Measurements from ENCODE around the gene PNRC1. TPM values are rescaled to one million over a fixed set of nuclear protein-coding genes. Genes with fewer than 3 reads are reported as not detected.
A peak's percentile ranks its signal among the peaks of the same experiment; 100 is the strongest.

The PNRC1 gene
- total RNA-seq, 1 donor = 95.2 TPM

DNA sequence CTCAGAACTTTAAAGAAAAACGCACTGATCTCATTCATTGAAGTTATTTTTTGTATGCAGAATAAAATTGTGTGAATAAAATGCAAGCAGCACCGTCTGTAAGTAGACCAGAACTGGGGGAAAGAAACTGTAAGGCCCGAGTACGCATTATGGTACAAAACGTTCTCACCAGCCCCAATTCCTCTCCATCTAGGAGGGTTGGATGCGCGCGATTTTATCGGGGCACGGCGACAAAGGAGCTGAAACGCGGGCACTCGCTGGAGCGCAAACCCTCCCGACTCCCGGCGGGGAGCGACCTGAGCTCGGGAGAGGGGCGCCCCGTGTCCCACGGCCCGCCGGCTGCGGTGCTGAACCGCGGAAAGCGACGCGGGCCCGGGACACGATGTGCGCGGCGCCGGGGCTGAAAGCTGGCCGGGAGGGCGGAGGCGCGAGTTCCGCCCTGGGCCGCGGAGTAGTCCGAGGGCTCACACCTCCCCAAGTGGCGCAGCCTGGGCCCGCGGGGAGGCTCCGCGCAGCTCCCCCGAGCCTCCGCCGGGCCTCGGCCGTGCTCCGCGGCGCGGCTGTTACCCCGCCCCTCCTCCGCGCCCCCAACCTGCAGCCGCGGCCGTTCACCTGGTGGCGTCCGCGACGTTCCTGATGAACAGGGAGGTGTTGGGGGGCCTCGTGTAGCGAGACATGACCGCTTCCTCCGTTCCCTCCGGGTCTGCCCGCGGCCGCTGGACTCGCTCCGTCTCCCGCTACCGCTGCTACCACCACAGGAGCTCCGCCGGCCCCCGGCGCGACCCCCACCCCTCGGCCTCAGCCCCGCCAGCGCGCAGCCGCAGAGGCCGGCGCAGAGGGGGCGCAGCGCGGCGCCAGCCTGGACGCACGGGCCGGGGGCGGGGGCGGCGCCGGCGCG, 36.9 kb downstream of the PNRC1 start, which contains the start of gene SRSF12:
Gene SRSF12, minus strand, starts transcription at position 861 of the 898 bp plus-strand sequence. Its CDS starts 184 bp downstream, at position 677.
- DNase-seq (ENCODE audit: insufficient read length, low spot score, missing footprints) = peak; percentile 95
- Histone ChIP-seq H3K4me1 (ENCODE audit: insufficient read depth, low read length) (no peaks in the 10 kb centered on the region), H4K20me1 (ENCODE audit: insufficient read depth, low read length) (no peaks in the 10 kb centered on the region), H3K27ac (ENCODE audit: low read depth, low read length) (no peak within 1 kb of the TSS), H2AFZ (ENCODE audit: low read length) (peak within 1 kb of the TSS; percentile 65), H3K9me3 (ENCODE audit: low read depth, low read length) (no peaks in the 10 kb centered on the region), H3K36me3 (ENCODE audit: insufficient read depth, low read length) (no peaks in the 10 kb centered on the region), H3K4me2 (ENCODE audit: insufficient read depth, low read length) (peak within 1 kb of the TSS; percentile 77), H3K27me3 (ENCODE audit: insufficient read depth, low read length) (peaks cover 21% of the 10 kb centered on the region), H3K4me3 (ENCODE audit: insufficient read depth, low read length) (peak within 1 kb of the TSS; percentile 66), H3K79me2 (ENCODE audit: insufficient read depth, low read length) (no peaks in the 10 kb centered on the region)
- TF ChIP-seq, protein P1, sequence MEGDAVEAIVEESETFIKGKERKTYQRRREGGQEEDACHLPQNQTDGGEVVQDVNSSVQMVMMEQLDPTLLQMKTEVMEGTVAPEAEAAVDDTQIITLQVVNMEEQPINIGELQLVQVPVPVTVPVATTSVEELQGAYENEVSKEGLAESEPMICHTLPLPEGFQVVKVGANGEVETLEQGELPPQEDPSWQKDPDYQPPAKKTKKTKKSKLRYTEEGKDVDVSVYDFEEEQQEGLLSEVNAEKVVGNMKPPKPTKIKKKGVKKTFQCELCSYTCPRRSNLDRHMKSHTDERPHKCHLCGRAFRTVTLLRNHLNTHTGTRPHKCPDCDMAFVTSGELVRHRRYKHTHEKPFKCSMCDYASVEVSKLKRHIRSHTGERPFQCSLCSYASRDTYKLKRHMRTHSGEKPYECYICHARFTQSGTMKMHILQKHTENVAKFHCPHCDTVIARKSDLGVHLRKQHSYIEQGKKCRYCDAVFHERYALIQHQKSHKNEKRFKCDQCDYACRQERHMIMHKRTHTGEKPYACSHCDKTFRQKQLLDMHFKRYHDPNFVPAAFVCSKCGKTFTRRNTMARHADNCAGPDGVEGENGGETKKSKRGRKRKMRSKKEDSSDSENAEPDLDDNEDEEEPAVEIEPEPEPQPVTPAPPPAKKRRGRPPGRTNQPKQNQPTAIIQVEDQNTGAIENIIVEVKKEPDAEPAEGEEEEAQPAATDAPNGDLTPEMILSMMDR (IDR thresholded peaks at IDR 0.05; ENCODE audit: extremely low read depth, low read depth, low read length) = no peak

- no peak overlapping the region for H3K27ac ChIP-seq (ENCODE audit: low read depth, low read length)
- H3K4me3 ChIP-seq (ENCODE audit: insufficient read depth, low read length) = no peak overlapping the region
- DNase-seq (ENCODE audit: insufficient read length, low spot score, missing footprints) = peak; percentile 76
- H3K4me2 ChIP-seq (ENCODE audit: insufficient read depth, low read length) = no peak overlapping the region
- H3K79me2 ChIP-seq (ENCODE audit: insufficient read depth, low read length) = no peaks in the 10 kb centered on the region
- H4K20me1 ChIP-seq (ENCODE audit: insufficient read depth, low read length) = no peaks in the 10 kb centered on the region
- TF ChIP-seq, protein P1 (IDR thresholded peaks at IDR 0.05; ENCODE audit: extremely low read depth, low read depth, low read length) = no peak
- peaks cover 21% of the 10 kb centered on the region for H3K27me3 ChIP-seq (ENCODE audit: insufficient read depth, low read length)
- no peak overlapping the region for H2AFZ ChIP-seq (ENCODE audit: low read length)
- H3K4me1 ChIP-seq (ENCODE audit: insufficient read depth, low read length) = no peaks in the 10 kb centered on the region
- no peaks in the 10 kb centered on the region for H3K36me3 ChIP-seq (ENCODE audit: insufficient read depth, low read length)
- no peaks in the 10 kb centered on the region for H3K9me3 ChIP-seq (ENCODE audit: low read depth, low read length)
These were observed 38.4 kb downstream of the PNRC1 start for GRCh38 chr6:89118931-89119330.

DNA sequence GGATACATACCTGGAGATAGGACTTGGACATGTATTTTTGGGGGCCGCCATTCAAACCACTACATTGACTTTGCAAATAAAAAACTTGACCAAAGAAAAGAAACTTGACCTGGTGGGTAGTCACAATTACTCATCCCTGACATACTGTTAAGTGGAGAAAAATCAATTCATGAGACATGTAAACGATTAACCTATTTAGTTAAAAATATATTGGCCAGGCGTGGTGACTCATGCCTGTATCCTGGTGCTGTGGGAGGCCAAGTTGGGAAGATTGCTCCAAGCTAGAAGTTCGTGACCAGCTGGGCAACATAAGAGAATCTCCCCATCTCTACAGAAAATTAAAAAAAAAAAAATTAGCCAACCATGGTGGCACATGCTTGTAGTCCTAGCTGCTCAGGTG, 39.8 kb downstream of the PNRC1 start:
- Histone ChIP-seq H3K9me3 (ENCODE audit: low read depth, low read length) (no peaks in the 10 kb centered on the region), H3K4me3 (ENCODE audit: insufficient read depth, low read length) (no peak overlapping the region), H3K27ac (ENCODE audit: low read depth, low read length) (no peak overlapping the region), H3K27me3 (ENCODE audit: insufficient read depth, low read length) (peaks cover 21% of the 10 kb centered on the region), H4K20me1 (ENCODE audit: insufficient read depth, low read length) (no peaks in the 10 kb centered on the region), H3K36me3 (ENCODE audit: insufficient read depth, low read length) (no peaks in the 10 kb centered on the region), H3K79me2 (ENCODE audit: insufficient read depth, low read length) (no peaks in the 10 kb centered on the region), H3K4me1 (ENCODE audit: insufficient read depth, low read length) (no peaks in the 10 kb centered on the region), H3K4me2 (ENCODE audit: insufficient read depth, low read length) (no peak overlapping the region), H2AFZ (ENCODE audit: low read length) (no peak overlapping the region)
- TF ChIP-seq, protein P1 (IDR thresholded peaks at IDR 0.05; ENCODE audit: extremely low read depth, low read depth, low read length) = no peak
- no peak for DNase-seq (ENCODE audit: insufficient read length, low spot score, missing footprints)

DNA sequence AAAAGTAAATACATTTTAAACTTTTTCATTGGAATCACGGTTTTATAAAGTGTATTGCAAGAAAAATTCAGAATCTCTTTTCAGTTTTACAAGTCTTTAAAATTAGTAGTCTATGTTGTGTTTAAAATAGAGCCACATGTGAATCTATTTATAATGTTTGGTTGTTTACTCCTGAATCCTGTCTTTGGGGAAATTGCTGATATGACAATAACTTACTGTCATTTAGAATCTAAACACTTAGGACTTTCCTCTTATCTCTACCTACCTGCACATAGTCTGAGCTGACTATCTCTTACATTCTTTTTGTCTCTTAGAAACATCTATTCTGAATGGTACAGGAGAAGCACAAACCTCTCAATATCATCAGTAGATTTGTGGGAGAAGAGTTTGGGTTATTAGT, 41.4 kb downstream of the PNRC1 start:
- Histone ChIP-seq H3K79me2 (ENCODE audit: insufficient read depth, low read length) (no peaks in the 10 kb centered on the region), H4K20me1 (ENCODE audit: insufficient read depth, low read length) (no peaks in the 10 kb centered on the region), H2AFZ (ENCODE audit: low read length) (no peak overlapping the region), H3K4me2 (ENCODE audit: insufficient read depth, low read length) (no peak overlapping the region), H3K27me3 (ENCODE audit: insufficient read depth, low read length) (peaks cover 18% of the 10 kb centered on the region), H3K27ac (ENCODE audit: low read depth, low read length) (no peak overlapping the region), H3K4me3 (ENCODE audit: insufficient read depth, low read length) (no peak overlapping the region), H3K9me3 (ENCODE audit: low read depth, low read length) (no peaks in the 10 kb centered on the region), H3K36me3 (ENCODE audit: insufficient read depth, low read length) (no peaks in the 10 kb centered on the region), H3K4me1 (ENCODE audit: insufficient read depth, low read length) (no peaks in the 10 kb centered on the region)
- TF ChIP-seq, protein P1 (IDR thresholded peaks at IDR 0.05; ENCODE audit: extremely low read depth, low read depth, low read length) = no peak
- no peak for DNase-seq (ENCODE audit: insufficient read length, low spot score, missing footprints)

All from osteoblast (primary cell).